Measurements from ENCODE around the gene PACS2.

Gene PACS2

DNA sequence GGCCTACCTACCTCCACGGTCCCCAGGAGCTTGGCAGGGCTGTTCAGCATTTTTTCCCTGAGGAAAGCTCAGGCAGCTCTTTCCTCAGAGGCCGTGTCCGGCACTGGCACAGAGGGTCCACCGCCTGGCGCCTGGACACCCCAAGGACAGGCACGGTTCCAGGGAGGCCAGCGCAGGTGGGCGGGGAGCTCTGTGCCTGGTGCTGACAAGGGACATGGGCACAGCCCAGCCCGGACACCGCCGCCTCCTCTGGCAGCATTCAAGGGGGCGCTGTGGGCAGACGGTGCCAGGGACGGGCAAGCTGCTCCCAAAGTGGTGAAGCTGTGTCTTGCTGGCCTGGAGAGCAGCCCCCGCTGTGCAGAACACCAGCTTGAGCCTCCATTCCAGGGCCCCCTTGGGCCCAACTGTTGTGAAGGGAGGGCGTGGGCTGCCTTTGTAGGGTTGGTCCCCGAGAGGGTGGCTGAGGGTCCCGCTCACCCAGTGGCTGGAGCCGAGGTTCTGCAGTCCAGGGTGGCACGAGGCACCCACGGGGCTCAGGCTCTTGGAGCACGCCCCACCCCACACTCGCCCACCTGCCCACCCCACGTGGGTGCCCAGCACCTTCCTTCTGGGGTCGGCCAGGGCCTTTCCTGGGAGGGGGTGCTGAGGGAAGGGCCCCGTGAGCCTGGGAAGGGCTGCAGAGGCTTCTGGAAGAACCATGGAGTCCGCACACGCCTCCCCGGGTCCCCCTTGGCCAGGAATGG is 54.5 kb downstream of the PACS2 start:
- Mint-ChIP-seq H3K9me3 (no peaks in the 10 kb centered on the region), H3K4me3 (no peak overlapping the region), H3K36me3 (ENCODE audit: low read depth) (no peaks in the 10 kb centered on the region), H3K27ac (no peak overlapping the region), H3K27me3 (no peaks in the 10 kb centered on the region), H3K4me1 (ENCODE audit: low read depth) (peaks cover 13% of the 10 kb centered on the region)

DNA sequence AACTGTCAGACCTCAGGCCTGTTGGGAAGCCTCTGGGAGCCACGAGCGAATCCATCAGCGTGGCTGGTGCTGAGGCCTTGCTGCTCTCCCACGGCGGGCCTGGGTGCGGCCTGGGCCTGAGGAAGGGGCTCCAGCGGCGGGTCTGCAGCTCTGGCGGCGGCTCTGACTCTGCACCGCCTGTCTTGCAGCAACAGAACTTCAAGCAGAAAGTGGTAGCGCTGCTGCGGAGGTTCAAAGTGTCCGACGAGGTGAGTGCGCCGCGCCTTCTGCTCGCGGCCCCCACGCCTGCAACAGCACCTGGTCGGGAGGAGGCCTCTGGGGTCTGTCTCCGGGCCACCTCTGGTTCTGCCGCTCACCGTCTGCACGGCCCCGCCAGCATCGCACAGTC is 55.1 kb downstream of the PACS2 start:
- no peaks in the 10 kb centered on the region for H3K9me3 Mint-ChIP-seq
- H3K27ac Mint-ChIP-seq: no peak overlapping the region
- peaks cover 11% of the 10 kb centered on the region for H3K4me1 Mint-ChIP-seq (ENCODE audit: low read depth)
- no peaks in the 10 kb centered on the region for H3K36me3 Mint-ChIP-seq (ENCODE audit: low read depth)
- no peaks in the 10 kb centered on the region for H3K27me3 Mint-ChIP-seq
- no peak overlapping the region for H3K4me3 Mint-ChIP-seq

DNA sequence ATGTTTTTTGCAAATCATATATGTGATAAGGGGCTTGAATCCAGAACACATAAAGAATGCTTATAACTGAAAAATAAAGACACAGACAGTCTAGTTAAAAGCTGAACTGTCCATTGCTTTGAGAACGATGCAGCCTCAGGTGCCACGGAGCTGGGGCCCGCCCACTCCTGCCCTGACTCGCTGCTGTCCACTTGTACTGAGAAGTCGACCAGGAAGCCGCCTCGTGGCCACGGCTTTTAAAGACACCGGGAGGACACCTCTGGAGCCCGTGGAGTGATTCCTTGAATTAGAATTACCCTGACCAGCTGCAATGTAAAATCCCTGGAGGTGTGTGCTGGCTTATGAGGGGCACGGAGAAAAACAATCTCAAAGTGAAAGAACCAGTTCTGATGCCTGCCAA is 59.8 kb downstream of the PACS2 start:
- Mint-ChIP-seq H3K4me1 (ENCODE audit: low read depth) (peaks cover 16% of the 10 kb centered on the region), H3K27me3 (no peaks in the 10 kb centered on the region), H3K4me3 (no peak overlapping the region), H3K9me3 (no peaks in the 10 kb centered on the region), H3K36me3 (ENCODE audit: low read depth) (no peaks in the 10 kb centered on the region), H3K27ac (no peak overlapping the region)

- Mint-ChIP-seq H3K36me3 (ENCODE audit: low read depth) (no peaks in the 10 kb centered on the region), H3K27ac (peak overlapping the region; percentile 80), H3K9me3 (no peaks in the 10 kb centered on the region), H3K4me3 (peak overlapping the region; percentile 42), H3K27me3 (no peaks in the 10 kb centered on the region), H3K4me1 (ENCODE audit: low read depth) (peaks cover 16% of the 10 kb centered on the region)
These were observed 61.1 kb downstream of the PACS2 start for GRCh38 chr14:105375635-105376057.

GRCh38 chr14:105376521-105377440 is 62.2 kb downstream of the PACS2 start:
- Mint-ChIP-seq H3K4me3 (no peak overlapping the region), H3K36me3 (ENCODE audit: low read depth) (no peaks in the 10 kb centered on the region), H3K27ac (no peak overlapping the region), H3K4me1 (ENCODE audit: low read depth) (peaks cover 10% of the 10 kb centered on the region), H3K27me3 (no peaks in the 10 kb centered on the region), H3K9me3 (no peaks in the 10 kb centered on the region)

DNA sequence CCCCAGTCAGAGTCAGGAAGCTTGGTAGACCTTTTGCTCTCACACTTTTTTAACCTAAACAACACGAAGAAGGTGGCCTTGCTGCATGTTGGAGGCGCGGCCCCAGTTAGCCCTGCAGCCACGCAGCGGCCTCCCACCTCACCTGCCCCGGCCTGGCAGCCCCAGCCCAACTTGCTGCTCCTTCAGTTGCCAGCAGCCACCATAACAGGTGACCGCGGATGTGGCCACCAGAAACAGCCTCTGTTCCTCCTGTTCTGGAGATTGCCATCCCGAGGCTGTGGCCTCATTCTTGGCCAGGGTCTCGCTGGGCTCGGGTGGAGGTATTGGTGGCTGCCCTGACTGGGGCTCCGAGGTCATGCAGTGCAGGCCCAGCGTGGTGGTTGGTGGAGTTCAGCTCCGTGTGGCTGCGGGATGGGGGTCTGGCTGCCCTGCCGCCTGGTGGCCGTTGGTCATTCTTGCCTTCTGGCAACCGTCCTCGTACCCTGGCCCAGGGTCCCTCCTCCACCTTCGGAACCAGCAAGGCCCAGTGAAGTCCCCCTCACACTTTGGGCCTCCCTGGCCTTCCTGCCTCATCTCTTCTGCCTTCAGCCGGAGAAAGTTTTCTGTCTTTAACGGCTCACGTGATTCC is 63.1 kb downstream of the PACS2 start:
- H3K27me3 Mint-ChIP-seq: no peaks in the 10 kb centered on the region
- H3K36me3 Mint-ChIP-seq (ENCODE audit: low read depth): no peaks in the 10 kb centered on the region
- H3K4me3 Mint-ChIP-seq: no peak overlapping the region
- H3K27ac Mint-ChIP-seq: no peak overlapping the region
- H3K4me1 Mint-ChIP-seq (ENCODE audit: low read depth): peaks cover 10% of the 10 kb centered on the region
- H3K9me3 Mint-ChIP-seq: no peaks in the 10 kb centered on the region

DNA sequence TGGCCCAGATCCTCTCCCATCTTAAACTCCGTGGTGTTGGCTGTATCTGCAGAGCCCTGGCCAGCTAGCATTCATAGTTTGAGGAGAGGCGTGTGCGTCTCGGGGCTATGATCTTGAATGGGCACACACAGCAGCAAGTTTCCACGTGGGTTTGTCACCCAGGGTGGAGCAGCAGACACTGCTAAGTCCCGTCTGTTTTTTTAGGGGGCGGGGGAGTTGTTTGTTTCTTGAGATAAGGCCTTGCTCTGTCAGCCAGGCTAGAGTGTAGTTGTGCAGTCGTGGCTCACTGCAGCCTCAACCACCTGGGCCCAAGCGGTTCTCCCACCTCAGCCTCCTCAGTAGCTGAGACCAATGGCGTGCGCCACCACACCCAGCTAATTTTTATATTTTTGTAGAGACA is 63.7 kb downstream of the PACS2 start:
- H3K27ac Mint-ChIP-seq: no peak overlapping the region
- H3K4me3 Mint-ChIP-seq: no peak overlapping the region
- H3K4me1 Mint-ChIP-seq (ENCODE audit: low read depth): peaks cover 10% of the 10 kb centered on the region
- H3K9me3 Mint-ChIP-seq: no peaks in the 10 kb centered on the region
- no peaks in the 10 kb centered on the region for H3K36me3 Mint-ChIP-seq (ENCODE audit: low read depth)
- H3K27me3 Mint-ChIP-seq: no peaks in the 10 kb centered on the region

DNA sequence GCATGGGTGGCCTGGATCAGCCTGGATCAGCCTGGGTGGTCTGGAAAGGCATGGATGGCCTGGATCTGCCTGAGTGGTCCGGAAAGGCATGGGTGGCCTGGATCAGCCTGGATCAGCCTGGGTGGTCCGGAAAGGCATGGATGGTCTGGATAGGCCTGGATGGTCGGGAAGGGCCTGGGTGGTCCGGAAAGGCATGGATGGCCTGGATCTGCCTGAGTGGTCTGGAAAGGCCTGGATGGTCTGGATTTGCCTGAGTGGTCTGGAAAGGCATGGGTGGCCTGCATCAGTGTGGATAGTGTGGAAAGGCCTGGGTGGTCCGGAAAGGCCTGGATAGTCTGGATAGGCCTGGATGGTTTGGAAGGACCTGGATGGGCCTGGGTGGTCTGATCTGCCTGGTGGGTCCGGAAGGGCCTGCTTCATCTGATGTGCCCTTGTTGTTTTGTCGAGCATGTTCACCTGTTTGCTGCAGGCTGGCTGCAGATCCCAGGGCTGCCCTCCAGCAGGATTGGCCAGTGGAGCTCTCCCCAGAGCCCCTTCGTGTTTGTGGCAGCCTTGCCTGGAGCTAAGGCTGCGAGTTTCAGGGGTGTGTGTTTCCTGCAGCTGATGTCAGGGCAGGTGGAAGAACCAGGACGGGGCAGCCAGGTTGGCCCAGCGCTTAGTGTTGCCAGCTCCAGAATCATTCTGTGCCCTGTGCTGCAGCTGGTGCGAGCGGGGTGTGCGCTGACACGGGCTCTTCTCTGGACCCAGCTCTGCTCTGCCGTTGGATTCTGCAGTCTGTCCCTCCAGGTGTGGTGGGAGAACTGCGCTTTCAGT is 64.5 kb downstream of the PACS2 start:
- no peaks in the 10 kb centered on the region for H3K9me3 Mint-ChIP-seq
- H3K27ac Mint-ChIP-seq: no peak overlapping the region
- H3K4me3 Mint-ChIP-seq: no peak overlapping the region
- H3K4me1 Mint-ChIP-seq (ENCODE audit: low read depth): peaks cover 10% of the 10 kb centered on the region
- H3K36me3 Mint-ChIP-seq (ENCODE audit: low read depth): peaks cover 4% of the 10 kb centered on the region
- no peaks in the 10 kb centered on the region for H3K27me3 Mint-ChIP-seq

- H3K4me3 Mint-ChIP-seq: no peak overlapping the region
- peaks cover 4% of the 10 kb centered on the region for H3K36me3 Mint-ChIP-seq (ENCODE audit: low read depth)
- no peaks in the 10 kb centered on the region for H3K27me3 Mint-ChIP-seq
- H3K4me1 Mint-ChIP-seq (ENCODE audit: low read depth): peaks cover 10% of the 10 kb centered on the region
- H3K9me3 Mint-ChIP-seq: no peaks in the 10 kb centered on the region
- H3K27ac Mint-ChIP-seq: no peak overlapping the region
These were observed 65.4 kb downstream of the PACS2 start for GRCh38 chr14:105379946-105380345.

DNA sequence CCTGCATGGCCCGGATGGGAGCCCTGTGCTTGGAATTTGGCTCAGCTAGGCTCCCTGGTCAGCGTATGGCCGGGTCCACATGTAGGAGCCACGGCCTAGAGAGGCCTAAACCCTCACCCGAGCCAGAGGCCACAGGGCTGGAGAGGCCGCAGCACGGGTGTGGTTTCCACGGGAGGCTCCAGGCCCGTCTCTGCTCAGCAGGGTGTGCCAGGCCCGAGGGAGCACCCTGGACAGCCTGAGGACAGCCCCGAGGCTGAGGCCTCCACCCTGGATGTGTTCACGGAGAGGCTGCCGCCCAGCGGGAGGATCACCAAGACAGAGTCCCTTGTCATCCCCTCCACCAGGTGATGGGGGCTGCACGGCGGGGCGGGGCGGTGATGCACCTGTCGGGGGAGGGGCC is 66.2 kb downstream of the PACS2 start:
- peaks cover 4% of the 10 kb centered on the region for H3K36me3 Mint-ChIP-seq (ENCODE audit: low read depth)
- H3K27ac Mint-ChIP-seq: no peak overlapping the region
- H3K4me1 Mint-ChIP-seq (ENCODE audit: low read depth): peaks cover 5% of the 10 kb centered on the region
- H3K27me3 Mint-ChIP-seq: no peaks in the 10 kb centered on the region
- H3K4me3 Mint-ChIP-seq: no peak overlapping the region
- no peaks in the 10 kb centered on the region for H3K9me3 Mint-ChIP-seq

- no peak overlapping the region for H3K4me3 Mint-ChIP-seq
- no peaks in the 10 kb centered on the region for H3K4me1 Mint-ChIP-seq (ENCODE audit: low read depth)
- H3K9me3 Mint-ChIP-seq: no peaks in the 10 kb centered on the region
- H3K27me3 Mint-ChIP-seq: no peaks in the 10 kb centered on the region
- no peak overlapping the region for H3K27ac Mint-ChIP-seq
- peaks cover 4% of the 10 kb centered on the region for H3K36me3 Mint-ChIP-seq (ENCODE audit: low read depth)
These were observed 67.1 kb downstream of the PACS2 start for GRCh38 chr14:105381446-105382342.

- no peak overlapping the region for H3K27ac Mint-ChIP-seq
- peaks cover 4% of the 10 kb centered on the region for H3K36me3 Mint-ChIP-seq (ENCODE audit: low read depth)
- no peaks in the 10 kb centered on the region for H3K9me3 Mint-ChIP-seq
- H3K27me3 Mint-ChIP-seq: no peaks in the 10 kb centered on the region
- H3K4me1 Mint-ChIP-seq (ENCODE audit: low read depth): no peaks in the 10 kb centered on the region
- no peak overlapping the region for H3K4me3 Mint-ChIP-seq
These were observed 68.0 kb downstream of the PACS2 start for GRCh38 chr14:105382343-105383082.

DNA sequence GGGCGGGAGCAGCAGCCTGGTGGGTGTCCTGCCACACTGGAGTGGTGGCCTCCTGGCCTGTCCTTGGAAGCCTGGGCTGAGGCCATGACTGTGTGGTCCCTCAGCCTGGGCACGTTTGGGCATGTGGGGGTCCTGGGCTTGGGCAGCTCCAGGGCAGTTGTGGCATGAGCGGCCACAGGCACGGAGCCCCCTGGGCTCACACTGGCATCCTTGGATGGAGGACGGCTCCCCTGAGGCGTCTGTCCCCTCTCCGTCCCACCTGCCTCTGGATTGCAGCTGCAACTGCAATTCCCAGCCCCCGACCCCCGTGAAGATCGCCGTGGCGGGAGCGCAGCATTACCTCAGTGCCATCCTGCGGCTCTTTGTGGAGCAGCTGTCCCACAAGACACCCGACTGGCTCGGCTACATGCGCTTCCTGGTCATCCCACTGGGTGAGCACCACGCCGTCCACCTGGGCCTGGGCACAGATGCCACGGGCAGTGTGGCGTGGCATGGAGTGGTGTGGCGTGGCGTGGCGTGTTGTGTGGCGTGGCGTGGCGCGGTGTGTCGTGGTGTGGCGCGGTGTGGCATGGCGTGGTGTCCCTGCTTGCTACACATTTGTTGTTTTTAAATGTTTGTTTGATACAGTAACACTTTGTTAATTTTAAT is 68.7 kb downstream of the PACS2 start:
- no peak overlapping the region for H3K4me3 Mint-ChIP-seq
- no peaks in the 10 kb centered on the region for H3K4me1 Mint-ChIP-seq (ENCODE audit: low read depth)
- H3K9me3 Mint-ChIP-seq: no peaks in the 10 kb centered on the region
- no peaks in the 10 kb centered on the region for H3K27me3 Mint-ChIP-seq
- H3K27ac Mint-ChIP-seq: no peak overlapping the region
- peaks cover 4% of the 10 kb centered on the region for H3K36me3 Mint-ChIP-seq (ENCODE audit: low read depth)
